Lung (tissue), 12 donors: ENCODE results near the gene SNX17. TPM values are rescaled to one million over a fixed set of nuclear protein-coding genes. Genes with fewer than 3 reads are reported as not detected.

ENCODE experiments used
- ATAC-seq: fragments of 200-7000 bp; cut with Tn5 transposase; one replicate; pipeline ENCODE4 v1.9.1; 2020; ENCODE audit warnings: moderate number of reproducible peaks; ENCODE audit not compliant: insufficient read depth, low FRiP score
- DNase-seq, 3 donors: peaks; one replicate each; pipeline ENCODE4 v3.0.0-alpha.2; 2013 to 2017
- H3K27ac ChIP-seq, 2 donors: one replicate each; pipeline ENCODE4 v1.5.1; 2013; ENCODE audit warnings: mild to moderate bottlenecking in 2 of 2, moderate library complexity in 2 of 2, control low read depth in 1 of 2, inconsistent platforms in 1 of 2, low read depth in 1 of 2, low read length in 1 of 2
- H3K27me3 ChIP-seq, 3 donors: one replicate each; pipeline ENCODE4 v1.5.1; 2013; ENCODE audit warnings: low read length in 2 of 3; ENCODE audit not compliant: control insufficient read depth in 3 of 3, insufficient read depth in 3 of 3
- H3K36me3 ChIP-seq, 4 donors: one replicate each; pipeline ENCODE4 v1.5.1; 2013; ENCODE audit warnings: low read length in 4 of 4, mild to moderate bottlenecking in 1 of 4, moderate library complexity in 1 of 4; ENCODE audit not compliant: control insufficient read depth in 4 of 4, insufficient read depth in 4 of 4
- H3K4me1 ChIP-seq, 5 donors: one replicate each; pipeline ENCODE4 v1.5.1; 2013; ENCODE audit warnings: low read length in 5 of 5, mild to moderate bottlenecking in 2 of 5, moderate library complexity in 1 of 5; ENCODE audit not compliant: control insufficient read depth in 5 of 5, insufficient read depth in 5 of 5
- H3K4me3 ChIP-seq: one replicate; pipeline ENCODE4 v1.5.1; 2013; ENCODE audit warnings: mild to moderate bottlenecking, control low read depth, moderate library complexity
- H3K9ac ChIP-seq, 2 donors: one replicate each; pipeline ENCODE4 v1.5.1; 2013; ENCODE audit warnings: low read length in 2 of 2, control low read depth in 1 of 2; ENCODE audit not compliant: insufficient read depth in 1 of 2
- H3K9me3 ChIP-seq, 4 donors: one replicate each; pipeline ENCODE4 v1.5.1; 2013; ENCODE audit warnings: low read length in 3 of 4, mild to moderate bottlenecking in 1 of 4, moderate library complexity in 1 of 4; ENCODE audit not compliant: control insufficient read depth in 4 of 4, insufficient read depth in 3 of 4
- CTCF ChIP-seq: IDR thresholded peaks from 2 replicates; pipeline ENCODE4 v1.5.1; 2012; ENCODE audit warnings: mild to moderate bottlenecking; ENCODE audit errors: control extremely low read depth, extremely low read depth
- WGBS, 2 donors: extraction: QIAGEN DNeasy Blood & Tissue Kit; methylation state at CpG; one replicate each; pipeline ENCODE4 v1.1.7; 2013; 5-methylcytosine and 5-hydroxymethylcytosine counted together
- polyA plus RNA-seq, 2 donors: library from polyadenylated mRNA; stranded (reverse); fragments of 200-250 nt; gene quantifications; one replicate each; pipeline ENCODE4 v1.2.1, GENCODE V29; 2013
- total RNA-seq, 2 donors: library from RNA; depleted of rRNA in 1 of 2; stranded (reverse); fragments of >200 nt in 1 of 2; gene quantifications; one replicate each; pipeline ENCODE4 v1.2.1, GENCODE V29; 2014 to 2021
- donor health status: control.
- donor health status: control.
- donor health status: Bipolar disorder and iron deficiency.
- donor health status: healthy.
- donor health status: DM: yes; HTN: yes; CAD: no.

The SNX17 gene
- total and polyA plus RNA-seq, 4 donors: 65.8 to 129 (median 95.7) TPM

- Histone ChIP-seq H3K36me3 (peaks cover 16 to 55% (median 45%) of the 10 kb centered on the region in 4 donors), H3K27ac (no peak overlapping the region), H3K9ac (no peak overlapping the region), H3K4me1 (peaks cover 2 to 23% (median 12%) of the 10 kb centered on the region in 5 donors), H3K9me3 (no peaks in the 10 kb centered on the region), H3K27me3 (no peaks in the 10 kb centered on the region), H3K4me3 (no peak overlapping the region)
- DNase-seq (no peak), ATAC-seq (no peak)
- no peak for TF ChIP-seq CTCF
- WGBS, 2 donors: 90 to 91% methylated on average over 16 of the region's 16 CpGs
These were observed 5.9 kb downstream of the SNX17 start for GRCh38 chr2:27376151-27376865.

GRCh38 chr2:27376866-27377617 is 6.6 kb downstream of the SNX17 start:
- H3K4me3 ChIP-seq: no peak overlapping the region
- no peak overlapping the region for H3K27ac ChIP-seq
- DNase-seq (no peak), ATAC-seq (no peak)
- peaks cover 4 to 19% (median 10%) of the 10 kb centered on the region in 5 donors for H3K4me1 ChIP-seq
- H3K9me3 ChIP-seq: no peaks in the 10 kb centered on the region
- H3K9ac ChIP-seq: no peak overlapping the region
- no peaks in the 10 kb centered on the region for H3K27me3 ChIP-seq
- WGBS, 2 donors: 72 to 82% methylated on average over 10 of the region's 10 CpGs
- H3K36me3 ChIP-seq: peaks cover 16 to 55% (median 47%) of the 10 kb centered on the region in 4 donors
- TF ChIP-seq CTCF: no peak

GRCh38 chr2:27377618-27378095 is 7.2 kb downstream of the SNX17 start:
- DNase-seq (no peak), ATAC-seq (no peak)
- no peak overlapping the region for H3K27ac ChIP-seq
- no peak overlapping the region for H3K9ac ChIP-seq
- peaks cover 4 to 19% (median 5%) of the 10 kb centered on the region in 5 donors for H3K4me1 ChIP-seq
- H3K4me3 ChIP-seq: no peak overlapping the region
- 91 to 92% methylated on average over 18 of the region's 18 CpGs for WGBS, 2 donors
- H3K27me3 ChIP-seq: no peaks in the 10 kb centered on the region
- TF ChIP-seq CTCF: no peak
- no peaks in the 10 kb centered on the region for H3K9me3 ChIP-seq
- H3K36me3 ChIP-seq: peaks cover 16 to 59% (median 44%) of the 10 kb centered on the region in 4 donors
